IMR-90 (cell line): ENCODE results near the gene CCDC12. TPM values are rescaled to one million over a fixed set of nuclear protein-coding genes. Genes with fewer than 3 reads are reported as not detected.

Experiments
- ATAC-seq: fragments of 200-7000 bp; cut with Tn5 transposase; 2 replicates; pipeline ENCODE4 v1.9.1; 2020; ENCODE audit warnings: low read depth, mild to moderate bottlenecking, moderate library complexity
- BruUV-seq: library from RNA; stranded (reverse); fragments of 400-500 nt; replicated peaks from 2 replicates; lab custom pipeline; 2021; lab: Mats Ljungman, UMichigan
- CTCF ChIA-PET: fragments of 300-600 bp; formaldehyde crosslinking; extraction: SDS; loops from one replicate; lab custom pipeline; 2021; ENCODE audit warnings: antibody characterized with exemption; lab: Yijun Ruan, JAX
- POLR2A ChIA-PET: fragments of 300-600 bp; sonication (Branson Sonifier 250); formaldehyde crosslinking; loops from one replicate; lab custom pipeline; 2022; ENCODE audit warnings: antibody characterized with exemption; ENCODE audit not compliant: unreplicated experiment; lab: Charles Lee
- DNase-seq: peaks from one replicate; pipeline ENCODE4 v3.0.0; 2013
- H2AFZ ChIP-seq: replicated peaks from 2 replicates; pipeline ENCODE3; 2013; ENCODE audit warnings: low read length, mild to moderate bottlenecking; ENCODE audit not compliant: poor library complexity
- H2AK5ac ChIP-seq: 2 replicates; pipeline ENCODE4 v1.6.1; 2013; ENCODE audit warnings: low read depth, low read length, inconsistent platforms
- H2AK9ac ChIP-seq: replicated peaks from 2 replicates; pipeline ENCODE3; 2013; ENCODE audit warnings: mild to moderate bottlenecking, low read depth, low read length, moderate library complexity; ENCODE audit not compliant: poor library complexity
- H2BK120ac ChIP-seq: 2 replicates; pipeline ENCODE4 v1.6.1; 2013; ENCODE audit warnings: low read depth, low read length, inconsistent platforms
- H2BK15ac ChIP-seq: 3 replicates; pipeline ENCODE4 v1.6.1; 2013; ENCODE audit warnings: low read depth, low read length, inconsistent platforms
- H2BK20ac ChIP-seq: 2 replicates; pipeline ENCODE4 v1.6.1; 2013; ENCODE audit warnings: low read depth, mild to moderate bottlenecking, inconsistent platforms, low read length, moderate library complexity
- H2BK5ac ChIP-seq: 2 replicates; pipeline ENCODE4 v1.6.1; 2013; ENCODE audit warnings: mild to moderate bottlenecking, low read depth, low read length, inconsistent platforms; ENCODE audit not compliant: poor library complexity, severe bottlenecking
- H3K14ac ChIP-seq: replicated peaks from 2 replicates; pipeline ENCODE4 v1.6.1; 2013; ENCODE audit warnings: low read depth, low read length, inconsistent platforms
- H3K18ac ChIP-seq: 2 replicates; pipeline ENCODE4 v1.6.1; 2013; ENCODE audit warnings: low read depth, low read length, control low read depth
- H3K23ac ChIP-seq: 2 replicates; pipeline ENCODE4 v1.6.1; 2013; ENCODE audit warnings: low read depth, low read length, inconsistent platforms
- H3K27ac ChIP-seq: 2 replicates; pipeline ENCODE4 v1.5.1; 2013; ENCODE audit warnings: mild to moderate bottlenecking, control low read depth, low read length; ENCODE audit not compliant: insufficient read depth
- H3K27me3 ChIP-seq: 2 replicates; pipeline ENCODE4 v1.6.1; 2013; ENCODE audit warnings: low read length; ENCODE audit not compliant: control insufficient read depth, insufficient read depth
- H3K36me3 ChIP-seq: 2 replicates; pipeline ENCODE4 v1.6.1; 2013; ENCODE audit warnings: low read length, mixed read lengths; ENCODE audit not compliant: control insufficient read depth, insufficient read depth
- H3K4ac ChIP-seq: 2 replicates; pipeline ENCODE4 v1.6.1; 2013; ENCODE audit warnings: low read depth, low read length, inconsistent platforms
- H3K4me1 ChIP-seq: 2 replicates; pipeline ENCODE4 v1.6.1; 2013; ENCODE audit warnings: low read length, mixed read lengths; ENCODE audit not compliant: control insufficient read depth, insufficient read depth
- H3K4me2 ChIP-seq: 2 replicates; pipeline ENCODE4 v1.6.1; 2013; ENCODE audit warnings: low read depth, mild to moderate bottlenecking, control low read depth, low read length, moderate library complexity
- H3K4me3 ChIP-seq: 2 replicates; pipeline ENCODE4 v1.5.1; 2013; ENCODE audit warnings: low read depth, mild to moderate bottlenecking, control low read depth, low read length, moderate library complexity; ENCODE audit not compliant: insufficient read depth
- H3K56ac ChIP-seq: 2 replicates; pipeline ENCODE4 v1.6.1; 2013; ENCODE audit warnings: low read length, inconsistent platforms; ENCODE audit not compliant: insufficient read depth; ENCODE audit errors: extremely low read depth
- H3K79me1 ChIP-seq, 2 experiments: 2 replicates each; pipeline ENCODE4 v1.6.1; 2013; ENCODE audit warnings: low read length in 2 of 2, inconsistent platforms in 1 of 2, low read depth in 1 of 2
- H3K9ac ChIP-seq: 2 replicates; pipeline ENCODE4 v1.6.1; 2013; ENCODE audit warnings: low read depth, low read length, control low read depth
- H3K9me1 ChIP-seq: 2 replicates; pipeline ENCODE4 v1.6.1; 2013; ENCODE audit warnings: low read length, inconsistent platforms; ENCODE audit not compliant: insufficient read depth
- H3K9me3 ChIP-seq: 2 replicates; pipeline ENCODE4 v1.6.1; 2013; ENCODE audit warnings: low read length; ENCODE audit not compliant: control insufficient read depth, insufficient read depth
- H4K20me1 ChIP-seq: 2 replicates; pipeline ENCODE4 v1.6.1; 2013; ENCODE audit warnings: low read length, inconsistent platforms; ENCODE audit not compliant: insufficient read depth
- H4K5ac ChIP-seq: 2 replicates; pipeline ENCODE4 v1.6.1; 2013; ENCODE audit warnings: mild to moderate bottlenecking, low read depth, low read length, control low read depth
- H4K8ac ChIP-seq, 2 experiments: 2 replicates each; pipeline ENCODE4 v1.6.1; 2013; ENCODE audit warnings: low read depth in 2 of 2, low read length in 2 of 2, control low read depth in 1 of 2, inconsistent platforms in 1 of 2
- H4K91ac ChIP-seq: 2 replicates; pipeline ENCODE4 v1.6.1; 2013; ENCODE audit warnings: low read depth, low read length, inconsistent platforms; ENCODE audit not compliant: insufficient read depth
- BHLHE40 ChIP-seq: fragments of 150-350 bp; IDR thresholded peaks from 2 replicates; pipeline ENCODE4 v1.6.1; 2016; ENCODE audit warnings: mild to moderate bottlenecking, low read depth, low read length
- CEBPB ChIP-seq: IDR thresholded peaks from 2 replicates; pipeline ENCODE4 v1.6.1; 2012; ENCODE audit warnings: low read depth, low read length, improper control_type of control experiment
- FOS ChIP-seq: fragments of 150-350 bp; IDR thresholded peaks from 2 replicates; pipeline ENCODE4 v1.6.1; 2016; ENCODE audit warnings: low read depth, low read length
- MAFK ChIP-seq: IDR thresholded peaks from 2 replicates; pipeline ENCODE4 v1.6.1; 2012; ENCODE audit warnings: low read depth, low read length, improper control_type of control experiment
- MAZ ChIP-seq: IDR thresholded peaks from 2 replicates; pipeline ENCODE4 v1.6.1; 2012; ENCODE audit warnings: low read depth, mild to moderate bottlenecking, low read length, improper control_type of control experiment, moderate library complexity, borderline replicate concordance
- MXI1 ChIP-seq: IDR thresholded peaks from 2 replicates; pipeline ENCODE4 v1.6.1; 2012; ENCODE audit warnings: low read depth, mild to moderate bottlenecking, low read length, moderate library complexity, borderline replicate concordance
- NFE2L2 ChIP-seq: fragments of 150-350 bp; IDR thresholded peaks from 2 replicates; pipeline ENCODE4 v1.6.1; 2016; ENCODE audit warnings: low read depth, mild to moderate bottlenecking, low read length
- RAD21 ChIP-seq: IDR thresholded peaks from 2 replicates; pipeline ENCODE4 v1.6.1; 2012; ENCODE audit warnings: low read length, improper control_type of control experiment
- RCOR1 ChIP-seq: IDR thresholded peaks from 2 replicates; pipeline ENCODE4 v1.6.1; 2012; ENCODE audit warnings: mild to moderate bottlenecking, low read length, improper control_type of control experiment; ENCODE audit not compliant: insufficient replicate concordance
- RFX5 ChIP-seq: IDR thresholded peaks from 2 replicates; pipeline ENCODE4 v1.8.0; 2012; ENCODE audit warnings: low read depth, mild to moderate bottlenecking, low read length, moderate library complexity
- WGBS, 2 experiments: methylation state at CpG; one replicate each; pipeline versions ENCODE4 v1.1.5 to v1.1.7; 2013; ENCODE audit warnings: missing lambda C conversion rate in 2 of 2; ENCODE audit not compliant: insufficient read length in 1 of 2; ENCODE audit errors: extremely low coverage in 2 of 2; 5-methylcytosine and 5-hydroxymethylcytosine counted together
- dilution Hi-C: fragments of 300-500 bp; cut with HindIII; formaldehyde crosslinking; loops from one replicate; pipeline ENCODE4 v1.14.3; 2018; ENCODE audit warnings: low sequenced_read_pairs; ENCODE audit not compliant: unreplicated experiment
- in situ Hi-C: fragments of 300-500 bp; cut with MboI; formaldehyde crosslinking; loops from 3 replicates; pipeline ENCODE4 v1.14.3; 2019; ENCODE audit warnings: low sequenced_read_pairs, inconsistent platforms, mixed read lengths
- intact Hi-C: fragments of 100-400 bp; cut with micrococcal nuclease; formaldehyde crosslinking; loops from 2 replicates; pipeline ENCODE4 v1.10.0; 2022
- polyA plus RNA-seq, 3 experiments: library from polyadenylated mRNA; depleted of rRNA; stranded (reverse); fragments of >200 nt; gene quantifications; 2 replicates each; pipeline ENCODE4 v1.2.3, GENCODE V29; 2012; ENCODE audit warnings: low replicate concordance in 1 of 3
- total RNA-seq: library from RNA; depleted of rRNA; stranded (reverse); fragments of >200 nt; gene quantifications from 2 replicates; pipeline ENCODE4 v1.2.3, GENCODE V29; 2012
- TF ChIP-seq, protein P1 (sequence below): conservative IDR thresholded peaks from 2 replicates; pipeline ENCODE4 v1.5.1; 2012; ENCODE audit warnings: mild to moderate bottlenecking, low read depth, low read length, improper control_type of control experiment
- TF ChIP-seq, protein P2 (sequence below): fragments of 150-350 bp; IDR thresholded peaks from 2 replicates; pipeline ENCODE4 v1.6.1; 2016; ENCODE audit warnings: low read depth, mild to moderate bottlenecking, low read length, moderate library complexity, borderline replicate concordance
- TF ChIP-seq, protein P3 (sequence below): fragments of 150-350 bp; IDR thresholded peaks from 2 replicates; pipeline ENCODE4 v1.6.1; 2017; ENCODE audit warnings: mild to moderate bottlenecking, antibody characterized with exemption, low read length, low read depth

Gene CCDC12
- total and polyA plus RNA-seq, 2 of the 4 experiments (the other 2 are of a cell fraction) = 15.2 to 35.1 TPM

DNA sequence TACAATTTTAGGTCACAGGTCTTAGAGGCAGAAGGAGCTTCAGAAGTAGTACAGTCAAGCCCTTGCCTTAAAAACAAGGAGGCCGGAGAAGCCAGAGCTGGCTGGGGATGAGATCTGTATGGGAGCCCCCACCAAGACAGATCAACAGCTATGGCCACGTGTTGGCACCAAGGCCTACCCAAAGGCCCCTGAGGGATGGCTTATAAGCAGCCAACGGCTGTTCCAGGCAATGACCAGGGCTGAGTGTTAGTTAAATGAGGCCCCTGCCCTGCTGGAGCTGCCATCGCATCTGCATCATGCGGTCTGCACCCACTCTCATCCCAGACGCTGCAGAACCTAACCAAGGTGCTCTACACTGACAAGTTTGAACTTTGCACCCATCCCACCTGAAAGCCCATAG lies 43.3 kb downstream of the CCDC12 start:
- Histone ChIP-seq H2AFZ (no peak overlapping the region), H2BK5ac (no peak overlapping the region), H3K18ac (no peak overlapping the region), H3K23ac (no peak overlapping the region), H3K56ac (no peak overlapping the region), H2BK20ac (no peak overlapping the region), H3K4me3 (no peak overlapping the region), H3K4me2 (no peak overlapping the region), H3K9me1 (peaks cover 59% of the 10 kb centered on the region), H3K27me3 (no peaks in the 10 kb centered on the region), H2AK5ac (no peak overlapping the region), H2BK120ac (no peak overlapping the region), H2BK15ac (no peak overlapping the region), H3K14ac (no peak overlapping the region), H4K20me1 (peaks cover 49% of the 10 kb centered on the region), H3K79me1 (peaks cover 40 to 95% of the 10 kb centered on the region in 2 experiments), H3K9ac (no peak overlapping the region), H3K4ac (no peak overlapping the region; the same call in 1 of the 2 replicates), H3K36me3 (peaks cover 15% of the 10 kb centered on the region), H3K27ac (no peak overlapping the region), H4K5ac (no peak overlapping the region), H4K91ac (no peak overlapping the region), H2AK9ac (no peak overlapping the region), H3K9me3 (no peaks in the 10 kb centered on the region), H4K8ac (no peak overlapping the region), H3K4me1 (peaks cover 56% of the 10 kb centered on the region)
- ATAC-seq (no peak), DNase-seq (no peak)
- ChIA-PET CTCF (interaction anchor here (1.1 kb wide), 1 partner anchor 9 kb away, joined by 3 read pairs; no protein-coding TSS in a partner anchor), POLR2A (no interaction called here)
- 80% methylated on average over 1 of the region's 6 CpGs; no CpG with 5 or more reads in 1 of the 2 experiments for WGBS, 2 experiments
- intact Hi-C loops = loop anchor here (10.0 kb wide), 1 partner anchor 232 kb away; the partner anchor contains the start of gene SETD2
- no TSS peak for BruUV-seq
- in situ Hi-C loops = no loop called here
- dilution Hi-C loops = no loop called here
- TF ChIP-seq RAD21 (no peak), RCOR1 (no peak), MAZ (no peak), FOS (no peak), CEBPB (no peak), RFX5 (no peak), MXI1 (no peak), NFE2L2 (no peak), BHLHE40 (no peak), MAFK (no peak)
- TF ChIP-seq, protein P1, sequence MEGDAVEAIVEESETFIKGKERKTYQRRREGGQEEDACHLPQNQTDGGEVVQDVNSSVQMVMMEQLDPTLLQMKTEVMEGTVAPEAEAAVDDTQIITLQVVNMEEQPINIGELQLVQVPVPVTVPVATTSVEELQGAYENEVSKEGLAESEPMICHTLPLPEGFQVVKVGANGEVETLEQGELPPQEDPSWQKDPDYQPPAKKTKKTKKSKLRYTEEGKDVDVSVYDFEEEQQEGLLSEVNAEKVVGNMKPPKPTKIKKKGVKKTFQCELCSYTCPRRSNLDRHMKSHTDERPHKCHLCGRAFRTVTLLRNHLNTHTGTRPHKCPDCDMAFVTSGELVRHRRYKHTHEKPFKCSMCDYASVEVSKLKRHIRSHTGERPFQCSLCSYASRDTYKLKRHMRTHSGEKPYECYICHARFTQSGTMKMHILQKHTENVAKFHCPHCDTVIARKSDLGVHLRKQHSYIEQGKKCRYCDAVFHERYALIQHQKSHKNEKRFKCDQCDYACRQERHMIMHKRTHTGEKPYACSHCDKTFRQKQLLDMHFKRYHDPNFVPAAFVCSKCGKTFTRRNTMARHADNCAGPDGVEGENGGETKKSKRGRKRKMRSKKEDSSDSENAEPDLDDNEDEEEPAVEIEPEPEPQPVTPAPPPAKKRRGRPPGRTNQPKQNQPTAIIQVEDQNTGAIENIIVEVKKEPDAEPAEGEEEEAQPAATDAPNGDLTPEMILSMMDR = no peak
- TF ChIP-seq, protein P2, sequence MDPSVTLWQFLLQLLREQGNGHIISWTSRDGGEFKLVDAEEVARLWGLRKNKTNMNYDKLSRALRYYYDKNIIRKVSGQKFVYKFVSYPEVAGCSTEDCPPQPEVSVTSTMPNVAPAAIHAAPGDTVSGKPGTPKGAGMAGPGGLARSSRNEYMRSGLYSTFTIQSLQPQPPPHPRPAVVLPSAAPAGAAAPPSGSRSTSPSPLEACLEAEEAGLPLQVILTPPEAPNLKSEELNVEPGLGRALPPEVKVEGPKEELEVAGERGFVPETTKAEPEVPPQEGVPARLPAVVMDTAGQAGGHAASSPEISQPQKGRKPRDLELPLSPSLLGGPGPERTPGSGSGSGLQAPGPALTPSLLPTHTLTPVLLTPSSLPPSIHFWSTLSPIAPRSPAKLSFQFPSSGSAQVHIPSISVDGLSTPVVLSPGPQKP = no peak
- TF ChIP-seq, protein P3, sequence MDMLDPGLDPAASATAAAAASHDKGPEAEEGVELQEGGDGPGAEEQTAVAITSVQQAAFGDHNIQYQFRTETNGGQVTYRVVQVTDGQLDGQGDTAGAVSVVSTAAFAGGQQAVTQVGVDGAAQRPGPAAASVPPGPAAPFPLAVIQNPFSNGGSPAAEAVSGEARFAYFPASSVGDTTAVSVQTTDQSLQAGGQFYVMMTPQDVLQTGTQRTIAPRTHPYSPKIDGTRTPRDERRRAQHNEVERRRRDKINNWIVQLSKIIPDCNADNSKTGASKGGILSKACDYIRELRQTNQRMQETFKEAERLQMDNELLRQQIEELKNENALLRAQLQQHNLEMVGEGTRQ = no peak
